Fibroblast of skin of left quadriceps (primary cell): ENCODE measurements around the gene KRTAP20-3.

Experiments used
- DNase-seq, 2 experiments: peaks; one replicate each; pipeline ENCODE4 v3.0.0-alpha.2; 2013; ENCODE audit warnings: low read depth in 2 of 2

The KRTAP20-3 gene

GRCh38 chr21:30680586-30680985 lies 37.9 kb downstream of the KRTAP20-3 start:
- DNase-seq = no peak

- DNase-seq = no peak
These were observed 41.8 kb downstream of the KRTAP20-3 start for GRCh38 chr21:30684506-30684905.

- DNase-seq = no peak
These were observed 47.2 kb downstream of the KRTAP20-3 start for GRCh38 chr21:30689822-30690221.
